MM.1S (cell line): Measurements from ENCODE around the gene FERMT2.

ENCODE experiments used
- DNase-seq: peaks from one replicate; pipeline ENCODE4 v3.0.0-alpha.2; 2015
- H2AFZ ChIP-seq: fragments of 300-600 bp; sonication (generic); 2 replicates; pipeline ENCODE4 v1.6.0; 2016; ENCODE audit warnings: antibody characterized with exemption, low read length
- H3F3A ChIP-seq: fragments of 300-600 bp; sonication (generic); 2 replicates; pipeline ENCODE4 v1.6.1; 2016; ENCODE audit warnings: mild to moderate bottlenecking, antibody characterized with exemption, low read length, moderate library complexity, mixed read lengths; ENCODE audit not compliant: insufficient read depth
- H3K27ac ChIP-seq: fragments of 300-600 bp; sonication (generic); 2 replicates; pipeline ENCODE4 v1.5.1; 2016; ENCODE audit warnings: mild to moderate bottlenecking, low read length
- H3K27me3 ChIP-seq: fragments of 300-600 bp; sonication (generic); replicated peaks from 2 replicates; pipeline ENCODE4 v1.6.0; 2016; ENCODE audit warnings: low read length; ENCODE audit not compliant: insufficient read depth
- H3K36me3 ChIP-seq: fragments of 300-600 bp; sonication (generic); replicated peaks from 2 replicates; pipeline ENCODE4 v1.6.1; 2016; ENCODE audit warnings: mild to moderate bottlenecking, low read length, mixed read lengths; ENCODE audit not compliant: insufficient read depth
- H3K4me1 ChIP-seq: fragments of 300-600 bp; sonication (generic); 2 replicates; pipeline ENCODE4 v1.6.1; 2016; ENCODE audit warnings: low read length, mixed read lengths
- H3K4me2 ChIP-seq: fragments of 300-600 bp; sonication (generic); 2 replicates; pipeline ENCODE4 v1.6.0; 2016; ENCODE audit warnings: low read depth, low read length
- H3K4me3 ChIP-seq: fragments of 300-600 bp; sonication (generic); 2 replicates; pipeline ENCODE4 v1.5.1; 2016; ENCODE audit warnings: low read length, mixed read lengths
- H3K79me2 ChIP-seq: fragments of 300-600 bp; sonication (generic); 2 replicates; pipeline ENCODE4 v1.6.1; 2016; ENCODE audit warnings: mixed run types, low read length, mixed read lengths
- H3K9ac ChIP-seq: fragments of 300-600 bp; sonication (generic); 2 replicates; pipeline ENCODE4 v1.6.1; 2016; ENCODE audit warnings: low read length, mixed read lengths
- H3K9me2 ChIP-seq: fragments of 300-600 bp; sonication (generic); replicated peaks from 2 replicates; pipeline ENCODE4 v1.6.1; 2016; ENCODE audit warnings: mild to moderate bottlenecking, low read length, mixed read lengths; ENCODE audit not compliant: insufficient read depth
- H3K9me3 ChIP-seq: fragments of 300-600 bp; sonication (generic); replicated peaks from 2 replicates; pipeline ENCODE4 v1.6.1; 2016; ENCODE audit warnings: mild to moderate bottlenecking, low read length, mixed read lengths; ENCODE audit not compliant: insufficient read depth
- H4K20me1 ChIP-seq: fragments of 300-600 bp; sonication (generic); 2 replicates; pipeline ENCODE4 v1.6.1; 2016; ENCODE audit warnings: mild to moderate bottlenecking, low read length, moderate library complexity, mixed read lengths; ENCODE audit not compliant: insufficient read depth
- EZH2 ChIP-seq: fragments of 300-600 bp; sonication (generic); optimal IDR thresholded peaks from 2 replicates; pipeline ENCODE3; 2017; ENCODE audit warnings: low read depth, mild to moderate bottlenecking, antibody characterized with exemption, low read length, mixed read lengths
- EZH2phosphoT487 ChIP-seq: fragments of 300-600 bp; sonication (generic); IDR thresholded peaks from 2 replicates; pipeline ENCODE4 v1.6.1; 2018; ENCODE audit warnings: antibody characterized with exemption, low read length
- TF ChIP-seq, protein P1 (sequence below): fragments of 300-600 bp; sonication (generic); IDR thresholded peaks from 2 replicates; pipeline ENCODE4 v1.5.1; 2016; ENCODE audit warnings: antibody characterized with exemption, low read length, mixed read lengths

FERMT2 gene

DNA sequence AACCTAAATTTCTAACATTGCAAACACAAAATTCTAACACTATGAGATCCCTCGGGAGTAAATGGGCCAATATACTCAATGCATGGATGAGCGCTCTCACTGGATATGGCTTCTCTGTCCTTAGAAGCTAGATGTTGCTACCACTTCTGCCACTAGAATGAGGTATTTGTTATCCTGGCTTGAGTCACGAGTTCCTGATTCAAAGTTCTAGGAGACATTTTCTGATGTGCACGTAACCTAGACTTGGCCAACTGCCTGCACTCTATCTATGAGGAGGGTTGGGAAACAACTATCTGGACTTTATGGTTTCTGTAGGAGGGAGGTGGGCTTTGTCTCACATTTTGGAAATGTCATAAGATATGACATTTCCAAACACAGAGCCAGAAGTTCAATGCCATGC lies 37.6 kb downstream of the FERMT2 start:
- no peak overlapping the region for H2AFZ ChIP-seq
- H3K4me1 ChIP-seq: peaks cover 6% of the 10 kb centered on the region
- no peaks in the 10 kb centered on the region for H3K36me3 ChIP-seq
- no peaks in the 10 kb centered on the region; the same call in 1 of the 2 replicates for H3F3A ChIP-seq
- H3K9me3 ChIP-seq: no peaks in the 10 kb centered on the region
- no peak overlapping the region for H3K4me3 ChIP-seq
- H3K9ac ChIP-seq: no peak overlapping the region
- DNase-seq: no peak
- H3K27me3 ChIP-seq: no peaks in the 10 kb centered on the region
- TF ChIP-seq EZH2phosphoT487 (no peak), EZH2 (no peak)
- TF ChIP-seq, protein P1, sequence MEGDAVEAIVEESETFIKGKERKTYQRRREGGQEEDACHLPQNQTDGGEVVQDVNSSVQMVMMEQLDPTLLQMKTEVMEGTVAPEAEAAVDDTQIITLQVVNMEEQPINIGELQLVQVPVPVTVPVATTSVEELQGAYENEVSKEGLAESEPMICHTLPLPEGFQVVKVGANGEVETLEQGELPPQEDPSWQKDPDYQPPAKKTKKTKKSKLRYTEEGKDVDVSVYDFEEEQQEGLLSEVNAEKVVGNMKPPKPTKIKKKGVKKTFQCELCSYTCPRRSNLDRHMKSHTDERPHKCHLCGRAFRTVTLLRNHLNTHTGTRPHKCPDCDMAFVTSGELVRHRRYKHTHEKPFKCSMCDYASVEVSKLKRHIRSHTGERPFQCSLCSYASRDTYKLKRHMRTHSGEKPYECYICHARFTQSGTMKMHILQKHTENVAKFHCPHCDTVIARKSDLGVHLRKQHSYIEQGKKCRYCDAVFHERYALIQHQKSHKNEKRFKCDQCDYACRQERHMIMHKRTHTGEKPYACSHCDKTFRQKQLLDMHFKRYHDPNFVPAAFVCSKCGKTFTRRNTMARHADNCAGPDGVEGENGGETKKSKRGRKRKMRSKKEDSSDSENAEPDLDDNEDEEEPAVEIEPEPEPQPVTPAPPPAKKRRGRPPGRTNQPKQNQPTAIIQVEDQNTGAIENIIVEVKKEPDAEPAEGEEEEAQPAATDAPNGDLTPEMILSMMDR: no peak
- H3K79me2 ChIP-seq: no peaks in the 10 kb centered on the region
- no peaks in the 10 kb centered on the region for H3K9me2 ChIP-seq
- H4K20me1 ChIP-seq: no peaks in the 10 kb centered on the region
- H3K27ac ChIP-seq: no peak overlapping the region
- H3K4me2 ChIP-seq: no peak overlapping the region

DNA sequence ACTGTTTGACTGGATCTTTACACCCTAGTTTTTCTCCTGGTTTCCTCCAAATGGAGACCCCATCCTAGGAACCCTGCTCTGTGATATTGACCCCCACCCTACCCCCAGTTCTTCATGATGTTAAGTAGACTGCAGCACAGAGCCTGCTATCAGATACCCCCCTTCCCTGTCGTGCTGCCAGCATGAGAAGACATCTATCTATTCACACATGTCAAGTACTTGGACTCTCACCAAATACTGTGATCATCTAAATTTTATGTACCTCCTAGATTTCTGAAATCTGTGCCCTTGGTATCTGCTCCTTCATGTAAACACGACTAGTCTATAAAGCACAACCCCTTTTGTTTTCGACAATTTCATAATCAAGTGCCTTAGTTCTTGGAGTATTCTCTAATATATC lies 38.9 kb downstream of the FERMT2 start:
- Histone ChIP-seq H3K36me3 (no peaks in the 10 kb centered on the region), H2AFZ (no peak overlapping the region), H3K27me3 (no peaks in the 10 kb centered on the region), H3K4me1 (no peaks in the 10 kb centered on the region), H4K20me1 (no peaks in the 10 kb centered on the region), H3K79me2 (no peaks in the 10 kb centered on the region), H3F3A (no peaks in the 10 kb centered on the region), H3K27ac (no peak overlapping the region), H3K9ac (no peak overlapping the region), H3K4me2 (no peak overlapping the region), H3K9me2 (no peaks in the 10 kb centered on the region), H3K4me3 (no peak overlapping the region), H3K9me3 (no peaks in the 10 kb centered on the region)
- no peak for TF ChIP-seq EZH2
- TF ChIP-seq, protein P1: no peak
- no peak for DNase-seq

- H3K27ac ChIP-seq: no peak overlapping the region
- no peak overlapping the region for H3K4me2 ChIP-seq
- H3K9ac ChIP-seq: no peak overlapping the region
Observed at GRCh38 chr14:52910572-52910971, 40.3 kb downstream of the FERMT2 start.

More at GRCh38 chr14:52910572-52910971, 40.3 kb downstream of the FERMT2 start:
- Histone ChIP-seq H3K79me2 (no peaks in the 10 kb centered on the region), H4K20me1 (no peaks in the 10 kb centered on the region), H3F3A (no peaks in the 10 kb centered on the region), H2AFZ (no peak overlapping the region), H3K36me3 (no peaks in the 10 kb centered on the region), H3K4me3 (no peak overlapping the region), H3K9me3 (no peaks in the 10 kb centered on the region), H3K4me1 (no peaks in the 10 kb centered on the region), H3K9me2 (no peaks in the 10 kb centered on the region), H3K27me3 (no peaks in the 10 kb centered on the region)
- TF ChIP-seq EZH2 (no peak), EZH2phosphoT487 (no peak)
- TF ChIP-seq, protein P1: no peak
- no peak for DNase-seq
